OCI-LY1 (cell line): ENCODE results near the gene NPR2.

Experiments
- H2AFZ ChIP-seq: fragments of 200-600 bp; sonication (generic), shearing (Covaris generic); 2 replicates; pipeline ENCODE4 v1.6.0; 2014; ENCODE audit warnings: antibody characterized with exemption, mild to moderate bottlenecking, low read length
- H3F3A ChIP-seq: fragments of 200-600 bp; sonication (generic), shearing (Covaris generic); 2 replicates; pipeline ENCODE4 v1.6.0; 2014; ENCODE audit warnings: mild to moderate bottlenecking, antibody characterized with exemption, low read length, moderate library complexity; ENCODE audit not compliant: insufficient read depth
- H3K27ac ChIP-seq: fragments of 200-600 bp; sonication (generic); 2 replicates; pipeline ENCODE4 v1.5.1; 2014; ENCODE audit warnings: low read length, mixed run types, mild to moderate bottlenecking, low read depth; ENCODE audit not compliant: poor library complexity, severe bottlenecking
- H3K27me3 ChIP-seq: fragments of 200-600 bp; sonication (generic); 2 replicates; pipeline ENCODE4 v1.6.0; 2014; ENCODE audit warnings: antibody characterized with exemption, mild to moderate bottlenecking, low read length, moderate library complexity; ENCODE audit not compliant: insufficient read depth
- H3K36me3 ChIP-seq: fragments of 200-600 bp; sonication (generic); 2 replicates; pipeline ENCODE4 v1.6.1; 2014; ENCODE audit warnings: mild to moderate bottlenecking, antibody characterized with exemption, low read length, moderate library complexity, mixed read lengths; ENCODE audit not compliant: insufficient read depth
- H3K4me1 ChIP-seq: fragments of 200-600 bp; sonication (generic); 2 replicates; pipeline ENCODE4 v1.5.1; 2014; ENCODE audit warnings: mild to moderate bottlenecking, low read length, moderate library complexity; ENCODE audit not compliant: insufficient read depth, severe bottlenecking
- H3K4me2 ChIP-seq: fragments of 200-600 bp; sonication (generic), shearing (Covaris generic); 2 replicates; pipeline ENCODE4 v1.6.1; 2014; ENCODE audit warnings: low read length
- H3K4me3 ChIP-seq: fragments of 200-600 bp; sonication (generic); 2 replicates; pipeline ENCODE4 v1.5.1; 2014; ENCODE audit warnings: low read length, low read depth, mild to moderate bottlenecking, mixed read lengths; ENCODE audit not compliant: poor library complexity, severe bottlenecking
- H3K79me2 ChIP-seq: fragments of 200-600 bp; shearing (Covaris generic); 2 replicates; pipeline ENCODE4 v1.6.1; 2016; ENCODE audit warnings: mixed run types, low read length, mixed read lengths; ENCODE audit not compliant: insufficient read depth
- H3K9ac ChIP-seq: fragments of 200-600 bp; sonication (generic), shearing (Covaris generic); 2 replicates; pipeline ENCODE4 v1.6.1; 2014; ENCODE audit warnings: mild to moderate bottlenecking, low read length, mixed read lengths
- H3K9me2 ChIP-seq: fragments of 200-600 bp; sonication (generic), shearing (Covaris generic); 2 replicates; pipeline ENCODE4 v1.6.1; 2014; ENCODE audit warnings: low read depth, mild to moderate bottlenecking, low read length, mixed read lengths
- H3K9me3 ChIP-seq: fragments of 200-600 bp; shearing (Covaris generic); 2 replicates; pipeline ENCODE4 v1.6.1; 2014; ENCODE audit warnings: low read length, mixed read lengths
- H4K20me1 ChIP-seq: fragments of 200-600 bp; sonication (generic), shearing (Covaris generic); 2 replicates; pipeline ENCODE4 v1.6.0; 2016; ENCODE audit warnings: mild to moderate bottlenecking, low read length; ENCODE audit not compliant: insufficient read depth
- EZH2 ChIP-seq: fragments of 200-600 bp; sonication (generic), shearing (Covaris generic); IDR thresholded peaks from 2 replicates; pipeline ENCODE4 v1.8.0; 2017; ENCODE audit warnings: borderline replicate concordance, mixed run types, mild to moderate bottlenecking, antibody characterized with exemption, low read length, moderate library complexity, mixed read lengths
- TF ChIP-seq, protein P1 (sequence below): fragments of 200-600 bp; sonication (generic), shearing (Covaris generic); IDR thresholded peaks from 2 replicates; pipeline ENCODE4 v1.5.1; 2017; ENCODE audit warnings: mild to moderate bottlenecking, antibody characterized with exemption, low read length, moderate library complexity, mixed read lengths

NPR2 gene

DNA sequence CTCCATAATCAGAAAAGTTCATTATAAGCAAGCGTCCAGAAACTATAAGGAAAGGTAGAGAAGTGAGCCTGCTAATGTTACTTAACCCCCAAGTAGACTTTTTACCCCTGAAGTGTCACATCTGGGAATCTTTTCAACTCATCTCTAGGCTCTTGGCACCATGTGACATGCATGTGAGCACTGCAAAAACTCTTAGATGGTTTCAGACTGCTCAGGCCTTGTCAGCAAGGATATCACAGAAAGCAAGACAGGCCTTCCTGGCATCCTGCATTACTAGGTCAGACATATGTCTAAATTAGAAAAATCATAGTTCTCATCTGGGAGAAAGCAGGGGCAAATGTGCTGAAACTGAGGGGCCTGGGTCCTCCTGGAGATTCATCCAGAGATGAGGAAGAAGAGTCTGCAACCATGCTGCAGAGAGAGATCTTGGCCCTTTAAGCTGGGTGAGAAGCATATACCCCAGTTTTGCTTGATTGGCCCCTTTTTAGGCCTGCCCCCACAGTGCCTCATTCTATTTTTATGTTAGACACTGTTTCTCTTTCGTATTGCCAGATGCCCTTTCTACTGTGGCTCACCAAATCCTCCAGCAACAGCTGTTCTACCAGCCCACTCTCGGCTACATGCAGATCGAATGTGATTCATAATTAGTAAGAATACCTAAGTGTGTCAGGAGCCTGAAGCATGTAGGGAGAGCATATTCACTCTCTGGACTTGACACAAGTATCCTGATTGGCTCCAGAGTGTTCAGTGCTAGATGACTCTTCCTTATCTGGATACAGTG, 56.6 kb downstream of the NPR2 start:
- H3K4me1 ChIP-seq, result no peaks in the 10 kb centered on the region
- no peak overlapping the region for H3K4me2 ChIP-seq
- no peak overlapping the region for H3K9ac ChIP-seq

DNA sequence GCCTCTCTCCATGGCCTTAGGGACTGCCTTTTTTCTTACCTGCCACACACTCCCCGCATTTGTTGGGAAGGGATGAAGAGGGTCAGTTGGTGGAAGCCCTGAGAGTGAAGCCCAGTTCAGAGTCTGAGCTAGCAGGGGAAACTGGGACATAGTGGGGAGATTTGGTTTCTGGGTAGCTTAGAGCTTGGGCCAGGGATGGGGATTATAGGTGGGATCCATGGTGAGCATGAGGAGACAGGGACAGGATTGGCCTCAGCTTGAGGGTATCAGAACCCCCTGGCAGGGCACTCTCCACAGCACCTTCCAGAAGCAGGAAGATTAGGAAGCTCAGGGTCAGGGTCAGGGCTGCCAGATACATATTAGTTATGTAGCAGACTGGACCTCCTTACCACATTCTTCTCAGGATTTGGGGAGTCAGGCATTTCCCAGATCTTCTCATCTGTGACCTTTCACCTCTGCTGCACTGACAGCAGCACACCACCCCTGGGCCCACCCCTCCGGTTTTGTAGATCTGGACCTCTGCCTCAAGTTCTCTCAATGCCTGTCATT, 61.0 kb downstream of the NPR2 start:
- Histone ChIP-seq H3K27ac (no peak overlapping the region), H3K4me2 (no peak overlapping the region), H3F3A (no peaks in the 10 kb centered on the region), H3K79me2 (no peaks in the 10 kb centered on the region), H3K4me3 (no peak overlapping the region), H3K9me3 (no peaks in the 10 kb centered on the region), H3K9me2 (no peaks in the 10 kb centered on the region), H4K20me1 (no peaks in the 10 kb centered on the region), H3K9ac (no peak overlapping the region), H3K4me1 (no peaks in the 10 kb centered on the region), H3K36me3 (no peaks in the 10 kb centered on the region), H3K27me3 (no peaks in the 10 kb centered on the region), H2AFZ (no peak overlapping the region)
- TF ChIP-seq, protein P1, sequence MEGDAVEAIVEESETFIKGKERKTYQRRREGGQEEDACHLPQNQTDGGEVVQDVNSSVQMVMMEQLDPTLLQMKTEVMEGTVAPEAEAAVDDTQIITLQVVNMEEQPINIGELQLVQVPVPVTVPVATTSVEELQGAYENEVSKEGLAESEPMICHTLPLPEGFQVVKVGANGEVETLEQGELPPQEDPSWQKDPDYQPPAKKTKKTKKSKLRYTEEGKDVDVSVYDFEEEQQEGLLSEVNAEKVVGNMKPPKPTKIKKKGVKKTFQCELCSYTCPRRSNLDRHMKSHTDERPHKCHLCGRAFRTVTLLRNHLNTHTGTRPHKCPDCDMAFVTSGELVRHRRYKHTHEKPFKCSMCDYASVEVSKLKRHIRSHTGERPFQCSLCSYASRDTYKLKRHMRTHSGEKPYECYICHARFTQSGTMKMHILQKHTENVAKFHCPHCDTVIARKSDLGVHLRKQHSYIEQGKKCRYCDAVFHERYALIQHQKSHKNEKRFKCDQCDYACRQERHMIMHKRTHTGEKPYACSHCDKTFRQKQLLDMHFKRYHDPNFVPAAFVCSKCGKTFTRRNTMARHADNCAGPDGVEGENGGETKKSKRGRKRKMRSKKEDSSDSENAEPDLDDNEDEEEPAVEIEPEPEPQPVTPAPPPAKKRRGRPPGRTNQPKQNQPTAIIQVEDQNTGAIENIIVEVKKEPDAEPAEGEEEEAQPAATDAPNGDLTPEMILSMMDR, result no peak
- no peak for TF ChIP-seq EZH2

More for the DNA sequence above, 56.6 kb downstream of the NPR2 start:
- no peaks in the 10 kb centered on the region for H3K27me3 ChIP-seq
- H3K27ac ChIP-seq, result no peak overlapping the region
- H3K9me2 ChIP-seq, result no peaks in the 10 kb centered on the region
- no peaks in the 10 kb centered on the region for H3F3A ChIP-seq
- no peaks in the 10 kb centered on the region for H3K36me3 ChIP-seq
- no peaks in the 10 kb centered on the region for H3K9me3 ChIP-seq
- H3K4me3 ChIP-seq, result no peak overlapping the region
- H3K79me2 ChIP-seq, result no peaks in the 10 kb centered on the region
- TF ChIP-seq EZH2, result no peak
- TF ChIP-seq, protein P1, result no peak
- no peaks in the 10 kb centered on the region for H4K20me1 ChIP-seq
- H2AFZ ChIP-seq, result no peak overlapping the region

DNA sequence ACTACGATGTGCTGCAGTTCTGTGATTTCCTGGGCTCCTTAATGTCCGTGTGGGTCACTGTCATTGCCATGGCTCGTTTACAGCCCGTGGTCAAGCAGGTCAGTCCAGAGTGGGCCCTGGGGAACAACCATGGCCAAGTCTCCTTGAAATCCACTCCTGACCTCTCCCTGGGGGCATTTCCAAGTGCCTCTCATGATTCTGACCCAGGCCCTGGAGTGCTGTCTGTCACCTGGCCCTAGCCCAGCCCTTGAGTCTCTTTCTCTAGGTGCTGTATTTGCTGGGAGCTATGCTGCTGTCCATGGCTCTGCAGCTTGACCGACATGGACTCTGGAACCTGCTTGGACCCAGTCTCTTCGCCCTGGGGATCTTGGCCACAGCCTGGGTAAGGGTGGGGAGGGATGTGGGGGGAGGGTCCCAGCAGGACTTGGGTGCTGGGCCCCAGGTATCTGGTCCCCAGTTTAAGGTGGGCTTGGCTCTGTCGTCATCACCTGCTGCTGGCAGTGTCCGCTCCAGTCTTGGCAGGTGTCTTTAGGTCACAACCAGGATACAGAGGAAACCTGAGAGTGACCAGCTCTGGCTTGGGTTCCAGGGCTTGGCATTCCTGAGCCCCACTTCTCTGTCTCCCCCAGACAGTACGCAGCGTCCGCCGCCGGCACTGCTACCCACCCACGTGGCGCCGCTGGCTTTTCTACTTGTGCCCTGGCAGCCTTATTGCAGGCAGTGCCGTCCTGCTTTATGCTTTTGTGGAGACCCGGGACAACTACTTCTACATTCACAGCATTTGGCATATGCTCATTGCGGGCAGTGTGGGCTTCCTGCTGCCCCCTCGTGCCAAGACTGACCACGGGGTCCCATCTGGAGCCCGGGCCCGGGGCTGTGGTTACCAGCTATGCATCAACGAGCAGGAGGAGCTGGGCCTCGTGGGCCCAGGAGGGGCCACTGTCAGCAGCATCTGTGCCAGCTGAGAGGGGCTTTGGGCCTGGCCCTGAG, 61.8 kb downstream of the NPR2 start:
- Histone ChIP-seq H3K27ac (no peak overlapping the region), H3K9me3 (no peaks in the 10 kb centered on the region), H3K9me2 (no peaks in the 10 kb centered on the region), H3K4me3 (no peak overlapping the region), H3K79me2 (no peaks in the 10 kb centered on the region), H3K36me3 (no peaks in the 10 kb centered on the region), H3K9ac (no peak overlapping the region), H2AFZ (no peak overlapping the region), H4K20me1 (no peaks in the 10 kb centered on the region), H3F3A (no peaks in the 10 kb centered on the region), H3K4me1 (no peaks in the 10 kb centered on the region), H3K27me3 (no peaks in the 10 kb centered on the region), H3K4me2 (no peak overlapping the region)
- no peak for TF ChIP-seq EZH2
- TF ChIP-seq, protein P1, result no peak
